Jurkat, Clone E6-1 (cell line): ENCODE results near the gene TNIP1.

Source experiments
- DNase-seq: peaks from one replicate; pipeline ENCODE4 v3.0.0-alpha.2; 2011; ENCODE audit warnings: low read depth, low spot score
- H3K4me3 ChIP-seq: 2 replicates; pipeline ENCODE4 v1.5.1; 2011; ENCODE audit warnings: mild to moderate bottlenecking, low read length, control low read depth, moderate library complexity

Gene TNIP1

GRCh38 chr5:151107738-151108520 is 27.1 kb upstream of the TNIP1 start:
- no peak overlapping the region for H3K4me3 ChIP-seq
- no peak for DNase-seq

GRCh38 chr5:151107084-151107483 is 26.2 kb upstream of the TNIP1 start:
- DNase-seq: no peak
- no peak overlapping the region for H3K4me3 ChIP-seq

DNA sequence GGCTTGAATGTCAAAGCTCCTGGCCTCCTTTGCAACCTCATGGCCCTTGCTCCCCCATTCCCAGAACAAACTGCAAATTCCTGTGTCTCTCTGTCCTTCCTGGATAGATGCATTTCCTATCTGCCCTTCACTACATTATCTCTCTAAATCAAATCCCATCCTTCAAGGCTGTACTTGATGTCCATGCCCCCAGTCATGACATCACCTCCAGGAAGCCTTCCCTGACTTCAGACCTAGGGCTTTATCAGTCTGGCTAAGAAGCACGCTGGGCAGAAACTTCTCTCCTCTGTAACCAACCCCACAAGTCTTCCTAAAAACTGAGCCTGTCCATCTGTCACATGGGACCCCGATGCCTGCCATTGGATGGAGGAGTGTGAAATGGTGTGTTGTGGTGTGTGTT is 25.7 kb upstream of the TNIP1 start:
- DNase-seq: no peak
- H3K4me3 ChIP-seq: no peak overlapping the region

- no peak overlapping the region for H3K4me3 ChIP-seq
- DNase-seq: no peak
Observed at GRCh38 chr5:151106043-151106442, 25.2 kb upstream of the TNIP1 start.

GRCh38 chr5:151105561-151105960 is 24.7 kb upstream of the TNIP1 start:
- no peak overlapping the region for H3K4me3 ChIP-seq
- no peak for DNase-seq

DNA sequence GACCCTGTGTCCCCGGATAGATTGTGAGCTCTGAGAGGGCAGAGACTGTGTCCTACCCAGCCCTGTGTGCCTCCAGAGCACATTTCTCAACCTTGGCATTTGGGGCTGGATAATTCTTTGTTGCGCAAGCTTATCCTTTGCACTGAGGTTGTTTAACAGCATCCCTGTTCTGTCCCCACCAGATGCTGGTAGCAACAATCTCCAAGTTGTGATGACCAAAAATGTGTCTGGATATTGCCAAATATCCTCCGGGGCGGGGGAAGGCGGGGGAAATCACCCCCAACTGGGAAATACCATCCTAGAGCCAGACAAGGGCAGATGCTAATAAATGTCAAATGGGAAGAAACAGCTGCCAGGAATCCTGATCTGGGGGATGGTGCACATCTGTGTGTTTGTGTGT is 24.0 kb upstream of the TNIP1 start:
- no peak for DNase-seq
- H3K4me3 ChIP-seq: no peak overlapping the region

DNA sequence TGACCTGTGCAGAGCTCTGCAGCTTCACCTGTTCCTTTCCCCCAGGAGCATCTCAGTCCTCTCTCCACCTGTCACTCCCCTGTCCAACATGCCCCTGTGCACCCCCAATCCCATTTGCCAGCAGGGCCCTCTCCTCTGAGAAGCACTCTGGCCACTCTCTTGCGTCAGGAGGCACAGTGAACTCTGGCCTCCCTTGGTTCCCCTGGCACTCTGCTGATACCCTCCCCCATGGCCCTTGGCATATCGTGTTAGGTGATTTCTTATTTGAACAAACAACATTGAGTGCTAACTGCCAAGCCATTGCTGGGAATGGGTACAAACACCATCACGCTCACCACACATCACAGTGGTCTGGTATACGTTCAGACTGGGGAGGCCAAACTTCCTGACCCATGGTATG is 20.9 kb upstream of the TNIP1 start:
- H3K4me3 ChIP-seq: no peak overlapping the region
- no peak for DNase-seq

GRCh38 chr5:151101151-151101550 is 20.3 kb upstream of the TNIP1 start:
- no peak for DNase-seq
- no peak overlapping the region for H3K4me3 ChIP-seq

DNA sequence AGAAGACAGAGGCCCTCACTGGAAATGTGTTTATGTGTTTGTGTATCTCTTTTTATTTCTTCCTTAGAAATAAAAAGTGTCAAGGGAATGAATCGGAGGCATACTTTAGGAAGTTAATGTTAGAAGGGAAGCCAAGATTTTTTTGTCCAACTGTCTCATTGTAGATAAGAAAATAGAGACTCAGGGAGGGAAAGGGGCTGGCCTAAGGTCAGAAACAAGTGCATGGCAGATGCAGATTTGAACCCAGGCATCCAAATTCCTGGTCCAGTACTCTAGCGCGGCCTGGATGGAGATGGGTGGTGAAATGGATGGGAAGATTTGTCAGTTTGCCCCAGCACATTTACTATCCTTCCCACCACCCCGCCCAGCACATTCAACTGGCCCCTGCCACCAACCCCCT is 19.8 kb upstream of the TNIP1 start:
- DNase-seq: no peak

DNA sequence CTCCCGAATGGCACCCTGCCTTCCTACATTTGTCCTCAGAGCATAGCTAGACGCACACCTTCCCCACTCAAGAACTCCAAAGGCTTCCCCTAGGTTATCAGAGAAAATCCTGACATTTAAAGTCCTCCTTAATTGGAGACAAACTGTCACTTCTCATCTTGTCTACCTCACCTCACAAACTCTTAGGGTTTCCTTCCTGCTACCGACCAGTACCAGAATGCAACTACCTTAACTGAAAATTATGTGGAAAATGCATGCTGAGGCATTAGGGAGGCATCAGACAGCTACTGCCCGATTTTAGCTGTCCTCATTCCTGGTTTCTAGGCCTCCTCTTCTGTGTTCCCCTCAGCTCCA is 17.9 kb upstream of the TNIP1 start:
- H3K4me3 ChIP-seq: no peak overlapping the region
- no peak for DNase-seq

More for the DNA sequence above, 19.8 kb upstream of the TNIP1 start:
- H3K4me3 ChIP-seq: no peak overlapping the region

- H3K4me3 ChIP-seq: no peak overlapping the region
- no peak for DNase-seq
Observed at GRCh38 chr5:151097820-151098767, 17.3 kb upstream of the TNIP1 start.

- no peak for DNase-seq
- no peak overlapping the region for H3K4me3 ChIP-seq
Observed at GRCh38 chr5:151097061-151097460, 16.2 kb upstream of the TNIP1 start.

DNA sequence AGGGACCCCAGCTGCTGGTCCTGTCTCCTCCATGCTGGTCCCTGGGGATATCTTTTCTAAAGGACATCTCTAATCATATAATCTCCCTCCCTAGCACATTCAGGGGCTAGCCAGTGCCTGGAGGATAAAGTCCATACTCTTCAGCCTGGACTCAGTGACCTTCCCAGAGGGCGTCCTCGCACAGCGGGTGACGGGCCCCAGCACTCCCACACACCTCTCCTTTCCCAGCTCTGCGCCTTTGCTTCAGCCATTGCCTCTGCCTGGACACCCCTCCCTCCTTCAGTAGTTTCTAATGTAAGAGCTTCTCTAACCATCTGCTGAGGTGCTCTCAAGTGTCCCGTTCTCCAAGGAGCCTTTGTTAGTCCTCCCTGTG is 15.2 kb upstream of the TNIP1 start:
- DNase-seq: no peak
- H3K4me3 ChIP-seq: no peak overlapping the region

- DNase-seq: no peak
- H3K4me3 ChIP-seq: no peak overlapping the region
Observed at GRCh38 chr5:151095341-151096000, 14.6 kb upstream of the TNIP1 start.

GRCh38 chr5:151094852-151095245 is 14.0 kb upstream of the TNIP1 start:
- H3K4me3 ChIP-seq: no peak overlapping the region
- no peak for DNase-seq

DNA sequence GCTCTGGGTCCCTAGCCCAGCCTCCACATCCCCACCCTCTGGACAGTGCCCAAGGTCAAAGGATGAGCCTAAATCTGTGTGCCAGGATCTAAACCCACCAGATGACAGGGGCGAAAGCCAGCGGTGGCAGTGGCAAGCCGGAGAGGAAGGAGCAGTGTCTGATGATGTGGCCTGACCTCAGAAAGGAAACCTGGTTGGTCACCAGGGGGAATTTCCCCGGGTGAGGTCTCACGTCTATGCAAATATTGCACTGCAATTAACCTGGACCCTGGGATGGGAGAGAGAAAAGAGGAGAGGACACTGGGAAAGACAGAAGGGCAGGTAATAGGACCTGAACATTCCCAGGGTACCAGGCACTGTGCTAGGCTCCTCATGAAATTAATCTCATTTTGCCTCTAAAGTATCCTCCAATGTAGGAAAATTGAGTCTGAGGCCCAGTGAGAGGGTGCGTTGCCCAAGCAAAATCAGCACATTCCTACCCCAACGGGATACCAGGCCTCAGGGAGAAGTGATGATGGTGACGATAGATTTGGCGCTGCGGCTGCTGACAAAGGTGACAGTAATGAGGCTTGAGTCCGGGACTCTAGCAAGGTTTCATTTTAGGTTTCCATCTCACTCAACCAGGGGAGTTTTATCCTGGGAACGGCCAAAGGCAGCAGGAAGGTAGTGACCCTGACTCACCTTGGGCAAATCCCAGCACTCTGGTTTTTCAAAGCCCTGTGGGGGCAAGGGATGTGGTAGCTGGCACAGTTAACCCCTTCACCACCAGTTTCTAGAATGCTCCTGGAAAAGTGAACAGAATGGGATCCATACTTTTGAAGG is 13.4 kb upstream of the TNIP1 start:
- no peak for DNase-seq
- no peak overlapping the region for H3K4me3 ChIP-seq

GRCh38 chr5:151093476-151093889 is 12.6 kb upstream of the TNIP1 start:
- no peak overlapping the region for H3K4me3 ChIP-seq
- DNase-seq: peak; percentile 28

GRCh38 chr5:151092762-151093161 is 11.9 kb upstream of the TNIP1 start:
- H3K4me3 ChIP-seq: no peak overlapping the region
- DNase-seq: no peak

DNA sequence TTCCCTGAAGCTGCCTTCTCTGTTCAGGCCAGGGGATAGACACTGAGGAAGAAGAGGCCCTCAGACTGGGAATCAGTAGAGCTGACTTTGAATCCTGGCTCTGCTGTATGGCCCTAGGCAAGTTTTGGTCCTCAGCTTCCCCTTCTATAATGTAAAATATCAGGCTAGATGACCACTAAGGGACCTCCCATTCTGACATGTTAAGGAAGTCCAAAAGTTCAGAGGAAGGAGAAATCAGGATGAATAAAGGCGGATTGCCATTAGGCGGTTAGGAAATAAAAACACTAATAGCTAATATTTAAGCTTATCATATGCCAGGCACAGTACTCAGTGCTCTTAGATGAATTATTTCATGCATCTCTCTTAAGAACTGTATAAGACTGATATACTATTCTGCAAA is 8.9 kb upstream of the TNIP1 start:
- DNase-seq: no peak
- H3K4me3 ChIP-seq: no peak overlapping the region
